Liver (tissue), 9 donors: ENCODE data around the gene SLC36A3. TPM values are rescaled to one million over a fixed set of nuclear protein-coding genes. Genes with fewer than 3 reads are reported as not detected.

Experiments used
- DNase-seq: peaks from one replicate; pipeline ENCODE4 v3.0.0-alpha.2; 2017; ENCODE audit warnings: low spot score
- H3K27ac ChIP-seq, 2 donors: one replicate each; pipeline ENCODE4 v1.7.0; 2013; ENCODE audit warnings: inconsistent platforms in 2 of 2, low read length in 2 of 2, control low read depth in 1 of 2, low read depth in 1 of 2, mild to moderate bottlenecking in 1 of 2
- H3K27me3 ChIP-seq, 4 donors: one replicate each; pipeline versions ENCODE4 v1.6.1 to v1.7.0; 2013; ENCODE audit warnings: low read length in 3 of 4, inconsistent platforms in 1 of 4, mild to moderate bottlenecking in 1 of 4, moderate library complexity in 1 of 4; ENCODE audit not compliant: control insufficient read depth in 4 of 4, insufficient read depth in 4 of 4
- H3K36me3 ChIP-seq, 4 donors: one replicate each; pipeline versions ENCODE4 v1.6.1 to v1.7.0; 2013; ENCODE audit warnings: low read length in 3 of 4, mild to moderate bottlenecking in 3 of 4, low read depth in 1 of 4, moderate library complexity in 1 of 4; ENCODE audit not compliant: control insufficient read depth in 4 of 4, insufficient read depth in 3 of 4
- H3K4me1 ChIP-seq, 4 donors: one replicate each; pipeline versions ENCODE4 v1.6.1 to v1.7.0; 2013; ENCODE audit warnings: low read length in 3 of 4, mild to moderate bottlenecking in 3 of 4, moderate library complexity in 1 of 4; ENCODE audit not compliant: control insufficient read depth in 4 of 4, insufficient read depth in 4 of 4
- H3K4me3 ChIP-seq, 3 donors: one replicate each; pipeline versions ENCODE4 v1.6.1 to v1.7.0; 2013; ENCODE audit warnings: low read length in 3 of 3, control low read depth in 1 of 3, low read depth in 1 of 3, mild to moderate bottlenecking in 1 of 3
- H3K9ac ChIP-seq, 2 donors: one replicate each; pipeline ENCODE4 v1.7.0; 2013; ENCODE audit warnings: low read length in 2 of 2, mild to moderate bottlenecking in 2 of 2, moderate library complexity in 2 of 2, control low read depth in 1 of 2, low read depth in 1 of 2
- H3K9me3 ChIP-seq, 4 donors: one replicate each; pipeline versions ENCODE4 v1.6.1 to v1.7.0; 2013; ENCODE audit warnings: low read length in 3 of 4; ENCODE audit not compliant: control insufficient read depth in 4 of 4
- ATF3 ChIP-seq: IDR thresholded peaks from 2 replicates; pipeline ENCODE4 v1.6.1; 2016; ENCODE audit warnings: antibody characterized with exemption
- CTCF ChIP-seq: fragments of 150-350 bp; IDR thresholded peaks from 2 replicates; pipeline ENCODE4 v1.5.1; 2017; ENCODE audit warnings: improper control_type of control experiment, low read depth, low read length; ENCODE audit not compliant: missing input control
- FOXA1 ChIP-seq: IDR thresholded peaks from 2 replicates; pipeline ENCODE4 v1.6.1; 2016; ENCODE audit warnings: antibody characterized with exemption
- FOXA2 ChIP-seq: IDR thresholded peaks from 2 replicates; pipeline ENCODE4 v1.6.1; 2016; ENCODE audit warnings: antibody characterized with exemption
- HNF4A ChIP-seq, 2 donors: conservative IDR thresholded peaks; 2 replicates each; pipeline ENCODE4 v1.6.1; 2016; ENCODE audit warnings: antibody characterized with exemption in 2 of 2, mild to moderate bottlenecking in 2 of 2
- HNF4G ChIP-seq: IDR thresholded peaks from 2 replicates; pipeline ENCODE4 v1.6.1; 2016; ENCODE audit warnings: antibody characterized with exemption
- JUND ChIP-seq, 2 donors: IDR thresholded peaks; 2 replicates each; pipeline ENCODE4 v1.6.1; 2016; ENCODE audit warnings: antibody characterized with exemption in 2 of 2
- MAX ChIP-seq: IDR thresholded peaks from 2 replicates; pipeline ENCODE4 v1.6.1; 2016; ENCODE audit warnings: antibody characterized with exemption
- NR2F2 ChIP-seq: IDR thresholded peaks from 2 replicates; pipeline ENCODE4 v1.6.1; 2016; ENCODE audit warnings: antibody characterized with exemption
- RAD21 ChIP-seq, 2 donors: IDR thresholded peaks; 2 replicates each; pipeline ENCODE4 v1.6.1; 2016; ENCODE audit warnings: antibody characterized with exemption in 2 of 2, mild to moderate bottlenecking in 2 of 2
- REST ChIP-seq: IDR thresholded peaks from 2 replicates; pipeline ENCODE4 v1.6.1; 2016; ENCODE audit warnings: antibody characterized with exemption, mild to moderate bottlenecking
- RXRA ChIP-seq, 2 donors: IDR thresholded peaks; 2 replicates each; pipeline ENCODE4 v1.6.1; 2017 to 2018; ENCODE audit warnings: antibody characterized with exemption in 2 of 2, mild to moderate bottlenecking in 1 of 2
- SP1 ChIP-seq: IDR thresholded peaks from 2 replicates; pipeline ENCODE4 v1.6.1; 2018; ENCODE audit warnings: antibody characterized with exemption, mild to moderate bottlenecking
- TAF1 ChIP-seq: conservative IDR thresholded peaks from 2 replicates; pipeline ENCODE4 v1.6.1; 2016; ENCODE audit warnings: antibody characterized with exemption, mild to moderate bottlenecking
- YY1 ChIP-seq: IDR thresholded peaks from 2 replicates; pipeline ENCODE4 v1.6.1; 2016; ENCODE audit warnings: antibody characterized with exemption, mild to moderate bottlenecking
- ZBTB33 ChIP-seq: IDR thresholded peaks from 2 replicates; pipeline ENCODE4 v1.6.1; 2016; ENCODE audit warnings: antibody characterized with exemption
- WGBS: extraction: QIAGEN DNeasy Blood & Tissue Kit; methylation state at CpG from one replicate; pipeline ENCODE4 v1.1.7; 2013; 5-methylcytosine and 5-hydroxymethylcytosine counted together
- polyA plus RNA-seq, 2 donors: library from polyadenylated mRNA; stranded (reverse) in 1 of 2; unstranded in 1 of 2; fragments of 200-250 nt in 1 of 2; fragments of >200 nt in 1 of 2; fragmentation: Nextera tagmentation in 1 of 2; extraction: Ambion mirVana in 1 of 2; gene quantifications; one replicate each; pipeline versions ENCODE4 v1.2.1 to v1.2.3, GENCODE V29; 2013 to 2015
- total RNA-seq, 2 donors: library from RNA; depleted of rRNA; stranded (reverse); fragments of >200 nt; gene quantifications; one replicate each; pipeline ENCODE4 v1.2.3, GENCODE V29; 2014
- donor health status: healthy.
- donor health status: healthy.
- donor health status: healthy.
- donor health status: healthy.
- donor health status: healthy.

SLC36A3 gene
- total and polyA plus RNA-seq, 4 donors, result not detected

- 81% methylated on average over 2 of the region's 2 CpGs for WGBS
- no peaks in the 10 kb centered on the region for H3K9me3 ChIP-seq
- no peak overlapping the region for H3K9ac ChIP-seq
- no peak for DNase-seq
- H3K27ac ChIP-seq, result no peak overlapping the region
- H3K36me3 ChIP-seq, result no peaks in the 10 kb centered on the region
- no peaks in the 10 kb centered on the region for H3K4me1 ChIP-seq
- H3K4me3 ChIP-seq, result no peak overlapping the region
- no peaks in the 10 kb centered on the region for H3K27me3 ChIP-seq
- TF ChIP-seq ATF3 (no peak), JUND (IDR thresholded peaks at IDR 0.05) (no peak), FOXA1 (no peak)
These were observed 6.6 kb downstream of the SLC36A3 start for GRCh38 chr5:151296974-151297373.

GRCh38 chr5:151296478-151296830 lies 7.1 kb downstream of the SLC36A3 start:
- H3K4me3 ChIP-seq, result no peak overlapping the region
- DNase-seq, result no peak
- H3K27ac ChIP-seq, result no peak overlapping the region
- no peaks in the 10 kb centered on the region for H3K4me1 ChIP-seq
- no peaks in the 10 kb centered on the region for H3K27me3 ChIP-seq
- TF ChIP-seq HNF4A (conservative IDR thresholded peaks at IDR 0.05), result no peak
- TF ChIP-seq JUND (IDR thresholded peaks at IDR 0.05), result no peak
- no peak for TF ChIP-seq FOXA2
- no peak for TF ChIP-seq ZBTB33
- TF ChIP-seq NR2F2, result no peak
- TF ChIP-seq HNF4G, result no peak
- no peak for TF ChIP-seq YY1
- TF ChIP-seq REST, result no peak
- no peak for TF ChIP-seq CTCF
- no peak for TF ChIP-seq RAD21 (IDR thresholded peaks at IDR 0.05)
- no peak for TF ChIP-seq RXRA (IDR thresholded peaks at IDR 0.05)
- TF ChIP-seq FOXA1, result no peak
- no peak for TF ChIP-seq SP1
- no peak for TF ChIP-seq TAF1
- no peak for TF ChIP-seq MAX
- no peak overlapping the region for H3K9ac ChIP-seq
- 79% methylated on average over 1 of the region's 1 CpG for WGBS
- no peaks in the 10 kb centered on the region for H3K9me3 ChIP-seq
- no peaks in the 10 kb centered on the region for H3K36me3 ChIP-seq
